Measurements from ENCODE around the gene DPP6.

DNA sequence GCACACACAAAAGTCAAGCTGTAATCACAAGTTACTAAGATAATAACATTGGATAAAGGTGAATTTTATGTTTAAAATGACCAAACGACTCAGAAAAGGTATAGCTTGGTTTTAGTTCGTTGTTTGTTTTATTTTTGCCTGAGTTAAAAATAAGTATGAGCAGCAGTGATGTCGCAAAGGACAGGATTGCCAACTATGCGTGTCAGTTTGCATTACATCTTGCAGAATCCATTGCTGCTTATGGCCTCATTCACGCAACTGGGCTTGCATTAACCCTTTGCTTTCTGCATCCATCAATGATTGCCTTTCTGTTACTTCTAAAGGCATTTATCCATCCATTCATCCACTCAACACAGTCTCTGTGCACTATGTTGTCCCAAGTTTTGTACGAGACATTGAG lies 389.6 kb downstream of the DPP6 start:
- TF ChIP-seq, protein P1, sequence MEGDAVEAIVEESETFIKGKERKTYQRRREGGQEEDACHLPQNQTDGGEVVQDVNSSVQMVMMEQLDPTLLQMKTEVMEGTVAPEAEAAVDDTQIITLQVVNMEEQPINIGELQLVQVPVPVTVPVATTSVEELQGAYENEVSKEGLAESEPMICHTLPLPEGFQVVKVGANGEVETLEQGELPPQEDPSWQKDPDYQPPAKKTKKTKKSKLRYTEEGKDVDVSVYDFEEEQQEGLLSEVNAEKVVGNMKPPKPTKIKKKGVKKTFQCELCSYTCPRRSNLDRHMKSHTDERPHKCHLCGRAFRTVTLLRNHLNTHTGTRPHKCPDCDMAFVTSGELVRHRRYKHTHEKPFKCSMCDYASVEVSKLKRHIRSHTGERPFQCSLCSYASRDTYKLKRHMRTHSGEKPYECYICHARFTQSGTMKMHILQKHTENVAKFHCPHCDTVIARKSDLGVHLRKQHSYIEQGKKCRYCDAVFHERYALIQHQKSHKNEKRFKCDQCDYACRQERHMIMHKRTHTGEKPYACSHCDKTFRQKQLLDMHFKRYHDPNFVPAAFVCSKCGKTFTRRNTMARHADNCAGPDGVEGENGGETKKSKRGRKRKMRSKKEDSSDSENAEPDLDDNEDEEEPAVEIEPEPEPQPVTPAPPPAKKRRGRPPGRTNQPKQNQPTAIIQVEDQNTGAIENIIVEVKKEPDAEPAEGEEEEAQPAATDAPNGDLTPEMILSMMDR (conservative IDR thresholded peaks at IDR 0.05), result no peak
- TF ChIP-seq EZH2 (IDR thresholded peaks at IDR 0.05; ENCODE audit: low read depth), result no peak
